Endothelial cell of umbilical vein (primary cell): ENCODE data around the gene ENOPH1. TPM values are rescaled to one million over a fixed set of nuclear protein-coding genes. Genes with fewer than 3 reads are reported as not detected.
"Not testable (repeated sequence)": the region's sequence is repeated elsewhere in the genome, so short reads cannot be mapped to it uniquely, and the experiment has no call there.

Source experiments
- BruUV-seq: library from RNA; stranded (reverse); fragments of 400-500 nt; replicated peaks from 2 replicates; lab custom pipeline; 2021; lab: Mats Ljungman, UMichigan
- CTCF ChIA-PET: fragments of 300-600, 350-600 bp; sonication (Branson Sonifier 250); formaldehyde crosslinking; loops from one replicate; lab custom pipeline; 2021; ENCODE audit warnings: antibody characterized with exemption, inconsistent platforms; lab: Charles Lee
- POLR2A ChIA-PET: fragments of 300-600, 350-600 bp; sonication (Branson Sonifier 250); formaldehyde crosslinking; loops from one replicate; lab custom pipeline; 2021; ENCODE audit warnings: antibody characterized with exemption, inconsistent platforms; lab: Charles Lee
- DNase-seq: peaks from one replicate; pipeline ENCODE4 v3.0.0-alpha.2; 2011; ENCODE audit warnings: low read depth, low spot score
- FAIRE-seq: peaks from 2 replicates; lab custom pipeline; 2011; peaks lifted over from hg19 to GRCh38; lab: Jason Lieb, UNC
- H2AFZ ChIP-seq: 2 replicates; pipeline ENCODE4 v1.6.0; 2012; ENCODE audit warnings: low read depth, low read length, control low read depth, inconsistent platforms
- H3K27ac ChIP-seq: 2 replicates; pipeline ENCODE4 v1.5.1; 2011; ENCODE audit warnings: low read depth, mild to moderate bottlenecking, control low read depth, low read length, moderate library complexity; ENCODE audit not compliant: insufficient read depth
- H3K27me3 ChIP-seq, 2 experiments: 2 replicates each; pipeline versions ENCODE4 v1.6.0 to v1.6.1; 2011; ENCODE audit warnings: low read length in 2 of 2, mixed read lengths in 1 of 2; ENCODE audit not compliant: control insufficient read depth in 2 of 2, insufficient read depth in 2 of 2
- H3K36me3 ChIP-seq, 2 experiments: 2 replicates in 1 of 2; 3 replicates in 1 of 2; pipeline ENCODE4 v1.5.1; 2011; ENCODE audit warnings: low read length in 2 of 2, mild to moderate bottlenecking in 1 of 2, moderate library complexity in 1 of 2; ENCODE audit not compliant: control insufficient read depth in 2 of 2, insufficient read depth in 2 of 2; ENCODE audit errors: extremely low read depth in 1 of 2
- H3K4me1 ChIP-seq: 3 replicates; pipeline ENCODE4 v1.5.1; 2011; ENCODE audit warnings: mild to moderate bottlenecking, low read length; ENCODE audit not compliant: control insufficient read depth, insufficient read depth; ENCODE audit errors: extremely low read depth
- H3K4me2 ChIP-seq: 2 replicates; pipeline ENCODE4 v1.6.1; 2011; ENCODE audit warnings: low read length, control low read depth, mixed read lengths; ENCODE audit not compliant: insufficient read depth
- H3K4me3 ChIP-seq, 3 experiments: fragments of 200-600 bp in 1 of 3; sonication (generic), shearing (Covaris generic) in 1 of 3; replicated peaks in 1 of 3; 2 replicates each; pipeline ENCODE4 v1.5.1; 2011 to 2016; ENCODE audit warnings: control low read depth in 3 of 3, low read length in 3 of 3, mild to moderate bottlenecking in 2 of 3, inconsistent platforms in 1 of 3, low read depth in 1 of 3, moderate library complexity in 1 of 3; ENCODE audit not compliant: insufficient read depth in 1 of 3
- H3K79me2 ChIP-seq: 2 replicates; pipeline ENCODE4 v1.6.0; 2012; ENCODE audit warnings: low read length, inconsistent platforms; ENCODE audit not compliant: control insufficient read depth, insufficient read depth
- H3K9ac ChIP-seq: replicated peaks from 2 replicates; pipeline ENCODE3; 2011; ENCODE audit warnings: low read length, control low read depth; ENCODE audit not compliant: insufficient read depth; ENCODE audit errors: extremely low read depth
- H3K9me1 ChIP-seq: replicated peaks from 3 replicates; pipeline ENCODE4 v1.6.0; 2011; ENCODE audit warnings: mild to moderate bottlenecking, low read length; ENCODE audit not compliant: control insufficient read depth, insufficient read depth; ENCODE audit errors: extremely low read depth
- H3K9me3 ChIP-seq: replicated peaks from 2 replicates; pipeline ENCODE4 v1.5.1; 2012; ENCODE audit warnings: low read length, inconsistent platforms; ENCODE audit not compliant: control insufficient read depth, insufficient read depth
- H4K20me1 ChIP-seq: replicated peaks from 2 replicates; pipeline ENCODE3; 2011; ENCODE audit warnings: mild to moderate bottlenecking, low read length; ENCODE audit not compliant: control insufficient read depth, insufficient read depth; ENCODE audit errors: extremely low read depth
- CTCF ChIP-seq, 2 donors: IDR thresholded peaks; 1 replicate in 1 of 2; 2 replicates in 1 of 2; pipeline ENCODE4 v1.5.1; 2011; ENCODE audit warnings: low read length in 2 of 2, mild to moderate bottlenecking in 2 of 2, moderate library complexity in 2 of 2, control low read depth in 1 of 2, inconsistent platforms in 1 of 2, low read depth in 1 of 2; ENCODE audit not compliant: insufficient read depth in 1 of 2; ENCODE audit errors: extremely low read depth in 1 of 2
- EZH2 ChIP-seq: IDR thresholded peaks from 2 replicates; pipeline ENCODE4 v1.6.1; 2012; ENCODE audit warnings: borderline replicate concordance, low read depth, mild to moderate bottlenecking, moderate library complexity, low read length, inconsistent platforms; ENCODE audit not compliant: severe bottlenecking
- FOS ChIP-seq: IDR thresholded peaks from 2 replicates; pipeline ENCODE4 v1.6.1; 2011; ENCODE audit warnings: mild to moderate bottlenecking, low read length, moderate library complexity, borderline replicate concordance; ENCODE audit not compliant: insufficient read depth
- GATA2 ChIP-seq: IDR thresholded peaks from 2 replicates; pipeline ENCODE4 v1.7.0; 2011; ENCODE audit warnings: low read depth, mild to moderate bottlenecking, moderate library complexity, mixed read lengths, low read length; ENCODE audit not compliant: insufficient read length, insufficient read depth
- JUN ChIP-seq: IDR thresholded peaks from 2 replicates; pipeline ENCODE4 v1.6.1; 2011; ENCODE audit warnings: borderline replicate concordance, low read depth; ENCODE audit not compliant: insufficient read length, insufficient read depth
- MAX ChIP-seq: IDR thresholded peaks from 2 replicates; pipeline ENCODE4 v1.6.1; 2011; ENCODE audit not compliant: insufficient read depth, insufficient read length
- MYC ChIP-seq: IDR thresholded peaks from one replicate; pipeline ENCODE4 v1.6.1; 2011; ENCODE audit warnings: mild to moderate bottlenecking, low read depth, low read length
- POLR2A ChIP-seq: IDR thresholded peaks from 2 replicates; pipeline ENCODE4 v1.6.1; 2012; ENCODE audit warnings: low read depth, mild to moderate bottlenecking, control low read depth, low read length
- POLR2AphosphoS5 ChIP-seq: IDR thresholded peaks from 2 replicates; pipeline ENCODE4 v1.6.1; 2012; ENCODE audit warnings: low read depth, mild to moderate bottlenecking, control low read depth, low read length, moderate library complexity; ENCODE audit not compliant: insufficient read depth
- dilution Hi-C: fragments of 300-500 bp; cut with MboI; formaldehyde crosslinking; loops from one replicate; pipeline ENCODE4 v1.15.0; 2019; ENCODE audit warnings: low sequenced_read_pairs; ENCODE audit not compliant: extremely low pct_ligation_motif_present
- intact Hi-C: fragments of 100-400 bp; cut with micrococcal nuclease; formaldehyde crosslinking; loops from one replicate; pipeline ENCODE4 v1.10.0; 2022
- polyA plus RNA-seq, 4 experiments: library from polyadenylated mRNA; depleted of rRNA in 3 of 4; stranded (reverse) in 3 of 4; unstranded in 1 of 4; fragments of >200 nt; gene quantifications; 2 replicates each; pipeline versions ENCODE4 v1.2.1 to v1.2.3, GENCODE V29; 2011 to 2012; ENCODE audit warnings: missing spikeins in 1 of 4
- total RNA-seq: library from RNA; stranded (reverse); gene quantifications from 2 replicates; pipeline ENCODE4 v1.2.3, GENCODE V29; 2021

Gene ENOPH1
- total and polyA plus RNA-seq, 2 donors (not counting 3 experiments of a cell fraction or from before 2014, with no cell fraction given): 11.1 to 35.0 TPM

GRCh38 chr4:82469791-82470345 lies 39.5 kb downstream of the ENOPH1 start:
- TF ChIP-seq POLR2A: no peak
- TF ChIP-seq JUN: no peak
- TF ChIP-seq CTCF (IDR thresholded peaks at IDR 0.05; ENCODE audit: extremely low read depth in 1 of 2, insufficient read depth in 1 of 2, low read depth in 1 of 2, low read length in 2 of 2): no peak
- no peak for TF ChIP-seq MYC
- TF ChIP-seq FOS: no peak
- TF ChIP-seq GATA2: no peak
- no peak for TF ChIP-seq MAX
- TF ChIP-seq POLR2AphosphoS5: no peak
- no peak for TF ChIP-seq EZH2
- ChIA-PET POLR2A (no interaction called here), CTCF (interaction anchor here (0.6 to 17.0 kb wide), 8 partner anchors 10 to 637 kb away, joined by 3 to 500 read pairs (median 3); no protein-coding TSS in a partner anchor)
- intact Hi-C loops: loop anchor here (5.0 kb wide), 1 partner anchor 47 kb away; no protein-coding TSS in a partner anchor
- H3K9me1 ChIP-seq: no peaks in the 10 kb centered on the region
- H3K36me3 ChIP-seq: no peaks in the 10 kb centered on the region
- BruUV-seq: no TSS peak
- H4K20me1 ChIP-seq: no peaks in the 10 kb centered on the region
- H3K27me3 ChIP-seq: no peaks in the 10 kb centered on the region
- H3K79me2 ChIP-seq: no peaks in the 10 kb centered on the region
- no peak overlapping the region for H3K9ac ChIP-seq
- H3K27ac ChIP-seq: no peak overlapping the region
- DNase-seq (peak; percentile 61), FAIRE-seq (peak; percentile 53)
- no peaks in the 10 kb centered on the region for H3K9me3 ChIP-seq
- H2AFZ ChIP-seq: no peak overlapping the region
- H3K4me1 ChIP-seq: no peaks in the 10 kb centered on the region
- no peak overlapping the region for H3K4me3 ChIP-seq
- H3K4me2 ChIP-seq: no peak overlapping the region
- dilution Hi-C loops: no loop called here

GRCh38 chr4:82473080-82473479 lies 42.7 kb downstream of the ENOPH1 start:
- FAIRE-seq, H3K36me3 ChIP-seq, dilution Hi-C loops, H3K4me3 ChIP-seq, H4K20me1 ChIP-seq, BruUV-seq, H2AFZ ChIP-seq, H3K27ac ChIP-seq, H3K4me2 ChIP-seq, H3K27me3 ChIP-seq, H3K79me2 ChIP-seq, H3K4me1 ChIP-seq, DNase-seq, POLR2A ChIA-PET, H3K9me1 ChIP-seq, intact Hi-C loops, H3K9ac ChIP-seq, H3K9me3 ChIP-seq: not testable (repeated sequence)
- CTCF ChIA-PET: interaction anchor here (1.9 to 17.0 kb wide), 2 partner anchors 11 to 267 kb away, joined by 10 to 500 read pairs; no protein-coding TSS in a partner anchor
